ENCODE measurements around the gene CLTC.

CLTC gene

GRCh38 chr17:59733697-59734096 lies 114.0 kb downstream of the CLTC start:
- DNase-seq = no peak

GRCh38 chr17:59734226-59734625 lies 114.5 kb downstream of the CLTC start:
- no peak for DNase-seq

GRCh38 chr17:59737324-59737723 lies 117.6 kb downstream of the CLTC start:
- no peak for DNase-seq

- DNase-seq = no peak
These were observed 124.1 kb downstream of the CLTC start for GRCh38 chr17:59743842-59744241.

- no peak for DNase-seq
These were observed 125.3 kb downstream of the CLTC start for GRCh38 chr17:59745040-59745439.
